ENCODE data around the gene DISP3.

Gene DISP3

GRCh38 chr1:11505591-11506538 lies 26.9 kb downstream of the DISP3 start:
- in situ Hi-C loops (cut with MboI; ENCODE audit: low sequenced_read_pairs): no loop called here

GRCh38 chr1:11507309-11507708 lies 28.4 kb downstream of the DISP3 start:
- in situ Hi-C loops (cut with MboI; ENCODE audit: low sequenced_read_pairs): no loop called here

GRCh38 chr1:11513681-11514080 lies 34.7 kb downstream of the DISP3 start:
- in situ Hi-C loops (cut with MboI; ENCODE audit: low sequenced_read_pairs): no loop called here

GRCh38 chr1:11514366-11514765 lies 35.4 kb downstream of the DISP3 start:
- in situ Hi-C loops (cut with MboI; ENCODE audit: low sequenced_read_pairs): no loop called here

GRCh38 chr1:11515368-11516300 lies 36.7 kb downstream of the DISP3 start:
- in situ Hi-C loops (cut with MboI; ENCODE audit: low sequenced_read_pairs): no loop called here

GRCh38 chr1:11516961-11517635 lies 38.1 kb downstream of the DISP3 start:
- in situ Hi-C loops (cut with MboI; ENCODE audit: low sequenced_read_pairs): no loop called here

GRCh38 chr1:11518016-11518701 lies 39.2 kb downstream of the DISP3 start:
- in situ Hi-C loops (cut with MboI; ENCODE audit: low sequenced_read_pairs): no loop called here

GRCh38 chr1:11518791-11519628 lies 40.1 kb downstream of the DISP3 start:
- in situ Hi-C loops (cut with MboI; ENCODE audit: low sequenced_read_pairs): no loop called here

GRCh38 chr1:11519629-11520031 lies 40.7 kb downstream of the DISP3 start:
- in situ Hi-C loops (cut with MboI; ENCODE audit: low sequenced_read_pairs): no loop called here

GRCh38 chr1:11520531-11521233 lies 41.7 kb downstream of the DISP3 start:
- in situ Hi-C loops (cut with MboI; ENCODE audit: low sequenced_read_pairs): no loop called here

- in situ Hi-C loops (cut with MboI; ENCODE audit: low sequenced_read_pairs): no loop called here
These were observed 42.8 kb downstream of the DISP3 start for GRCh38 chr1:11521582-11522399.

GRCh38 chr1:11522400-11523235 lies 43.7 kb downstream of the DISP3 start:
- in situ Hi-C loops (cut with MboI; ENCODE audit: low sequenced_read_pairs): no loop called here

GRCh38 chr1:11523261-11523660 lies 44.3 kb downstream of the DISP3 start:
- in situ Hi-C loops (cut with MboI; ENCODE audit: low sequenced_read_pairs): no loop called here

GRCh38 chr1:11523746-11524464 lies 45.0 kb downstream of the DISP3 start:
- in situ Hi-C loops (cut with MboI; ENCODE audit: low sequenced_read_pairs): no loop called here

GRCh38 chr1:11524465-11525150 lies 45.7 kb downstream of the DISP3 start:
- in situ Hi-C loops (cut with MboI; ENCODE audit: low sequenced_read_pairs): no loop called here

- in situ Hi-C loops (cut with MboI; ENCODE audit: low sequenced_read_pairs): no loop called here
These were observed 46.2 kb downstream of the DISP3 start for GRCh38 chr1:11525151-11525505.
